ENCODE measurements around the gene PCDH15. TPM values are rescaled to one million over a fixed set of nuclear protein-coding genes. Genes with fewer than 3 reads are reported as not detected.

The PCDH15 gene
- total RNA-seq, 4 donors from 2014 or later: not detected

DNA sequence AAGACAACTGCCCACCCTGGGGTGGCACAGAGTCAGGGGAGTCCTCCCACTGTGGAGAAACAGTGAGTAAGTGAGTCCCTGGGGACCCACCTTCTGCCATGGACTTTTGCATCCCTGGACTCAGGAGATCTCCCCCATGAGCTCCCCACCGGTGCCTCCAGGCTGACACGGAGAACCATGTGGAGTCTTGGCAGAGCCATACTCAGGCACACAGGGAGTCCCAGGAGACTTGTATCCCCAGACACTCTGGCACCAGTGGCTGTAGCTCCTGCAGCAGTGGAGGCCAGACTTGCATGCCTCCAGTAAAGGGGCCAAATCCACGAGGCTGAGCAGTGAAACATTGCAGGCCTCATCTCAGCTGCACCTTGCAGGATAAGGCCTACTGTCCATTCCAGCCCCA, 791.4 kb downstream of the PCDH15 start:
- Histone ChIP-seq H3K9me3 (peaks cover 0 to 5% (median 0%) of the 10 kb centered on the region in 4 donors), H3K36me3 (no peaks in the 10 kb centered on the region), H3K27ac (no peak overlapping the region), H3K27me3 (no peaks in the 10 kb centered on the region), H3K4me1 (no peaks in the 10 kb centered on the region), H3K4me3 (no peak overlapping the region)
- 93 to 95% methylated on average over 3 of the region's 3 CpGs for WGBS, 2 donors
- no peak for DNase-seq (ENCODE audit: low spot score in 2 of 2)
- TF ChIP-seq, protein P1, sequence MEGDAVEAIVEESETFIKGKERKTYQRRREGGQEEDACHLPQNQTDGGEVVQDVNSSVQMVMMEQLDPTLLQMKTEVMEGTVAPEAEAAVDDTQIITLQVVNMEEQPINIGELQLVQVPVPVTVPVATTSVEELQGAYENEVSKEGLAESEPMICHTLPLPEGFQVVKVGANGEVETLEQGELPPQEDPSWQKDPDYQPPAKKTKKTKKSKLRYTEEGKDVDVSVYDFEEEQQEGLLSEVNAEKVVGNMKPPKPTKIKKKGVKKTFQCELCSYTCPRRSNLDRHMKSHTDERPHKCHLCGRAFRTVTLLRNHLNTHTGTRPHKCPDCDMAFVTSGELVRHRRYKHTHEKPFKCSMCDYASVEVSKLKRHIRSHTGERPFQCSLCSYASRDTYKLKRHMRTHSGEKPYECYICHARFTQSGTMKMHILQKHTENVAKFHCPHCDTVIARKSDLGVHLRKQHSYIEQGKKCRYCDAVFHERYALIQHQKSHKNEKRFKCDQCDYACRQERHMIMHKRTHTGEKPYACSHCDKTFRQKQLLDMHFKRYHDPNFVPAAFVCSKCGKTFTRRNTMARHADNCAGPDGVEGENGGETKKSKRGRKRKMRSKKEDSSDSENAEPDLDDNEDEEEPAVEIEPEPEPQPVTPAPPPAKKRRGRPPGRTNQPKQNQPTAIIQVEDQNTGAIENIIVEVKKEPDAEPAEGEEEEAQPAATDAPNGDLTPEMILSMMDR (IDR thresholded peaks at IDR 0.05): no peak
- no peak for TF ChIP-seq POLR2A (IDR thresholded peaks at IDR 0.05)
- no peak for TF ChIP-seq EP300 (IDR thresholded peaks at IDR 0.05)

DNA sequence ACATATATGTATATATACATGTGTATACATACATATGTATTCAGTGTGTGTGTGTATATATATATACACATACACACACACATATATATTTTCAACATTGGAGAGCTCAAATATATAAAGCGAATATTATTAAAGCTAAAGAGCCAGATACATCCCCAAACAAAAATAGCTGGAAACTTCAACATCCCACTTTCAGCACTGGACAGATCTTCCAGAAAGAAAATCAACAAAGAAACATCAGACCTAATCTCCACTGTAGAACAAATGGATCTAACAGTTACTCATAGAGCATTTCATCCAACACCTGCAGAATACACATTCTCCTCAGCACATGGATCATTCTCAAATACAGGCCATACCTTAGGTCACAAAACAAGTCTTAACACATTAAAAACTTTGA, 799.0 kb downstream of the PCDH15 start:
- 91 to 96% methylated on average over 1 of the region's 1 CpG for WGBS, 2 donors

DNA sequence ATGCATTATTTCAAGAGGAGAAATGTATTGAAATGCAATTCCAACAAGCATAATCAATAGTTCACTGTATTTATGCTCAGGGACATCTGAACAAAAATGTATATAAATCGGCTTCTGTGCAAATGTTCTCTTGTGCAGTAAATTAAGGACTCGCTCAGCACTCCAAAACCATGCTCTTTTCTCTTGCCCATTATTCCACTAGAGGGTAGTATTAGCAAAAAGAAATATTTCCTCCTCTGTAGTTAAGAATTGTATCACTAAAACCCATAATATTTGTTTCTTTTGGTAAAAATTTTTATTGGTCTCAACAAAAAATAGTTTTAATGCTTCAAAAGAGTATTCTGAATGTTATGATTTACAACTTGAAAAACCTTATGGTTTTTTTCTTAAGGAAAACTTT, 803.1 kb downstream of the PCDH15 start:
- TF ChIP-seq EP300 (IDR thresholded peaks at IDR 0.05) (no peak), POLR2A (IDR thresholded peaks at IDR 0.05) (no peak)
- TF ChIP-seq, protein P1 (IDR thresholded peaks at IDR 0.05): peak in 2 of 5 experiments; percentile 8 to 31
- no peaks in the 10 kb centered on the region for H3K36me3 ChIP-seq
- no peaks in the 10 kb centered on the region for H3K4me1 ChIP-seq
- H3K27me3 ChIP-seq: no peaks in the 10 kb centered on the region
- no peaks in the 10 kb centered on the region for H3K9me3 ChIP-seq
- H3K27ac ChIP-seq: no peak overlapping the region
- no peak overlapping the region for H3K4me3 ChIP-seq
- DNase-seq (ENCODE audit: low spot score in 2 of 2): no peak
- 31 to 35% methylated on average over 2 of the region's 2 CpGs for WGBS, 2 donors

More for the DNA sequence above, 799.0 kb downstream of the PCDH15 start:
- Histone ChIP-seq H3K9me3 (no peaks in the 10 kb centered on the region), H3K4me1 (no peaks in the 10 kb centered on the region), H3K27ac (no peak overlapping the region), H3K27me3 (no peaks in the 10 kb centered on the region), H3K36me3 (no peaks in the 10 kb centered on the region), H3K4me3 (no peak overlapping the region)
- no peak for TF ChIP-seq EP300 (IDR thresholded peaks at IDR 0.05)
- no peak for TF ChIP-seq POLR2A (IDR thresholded peaks at IDR 0.05)
- TF ChIP-seq, protein P1 (IDR thresholded peaks at IDR 0.05): no peak
- DNase-seq (ENCODE audit: low spot score in 2 of 2): no peak

DNA sequence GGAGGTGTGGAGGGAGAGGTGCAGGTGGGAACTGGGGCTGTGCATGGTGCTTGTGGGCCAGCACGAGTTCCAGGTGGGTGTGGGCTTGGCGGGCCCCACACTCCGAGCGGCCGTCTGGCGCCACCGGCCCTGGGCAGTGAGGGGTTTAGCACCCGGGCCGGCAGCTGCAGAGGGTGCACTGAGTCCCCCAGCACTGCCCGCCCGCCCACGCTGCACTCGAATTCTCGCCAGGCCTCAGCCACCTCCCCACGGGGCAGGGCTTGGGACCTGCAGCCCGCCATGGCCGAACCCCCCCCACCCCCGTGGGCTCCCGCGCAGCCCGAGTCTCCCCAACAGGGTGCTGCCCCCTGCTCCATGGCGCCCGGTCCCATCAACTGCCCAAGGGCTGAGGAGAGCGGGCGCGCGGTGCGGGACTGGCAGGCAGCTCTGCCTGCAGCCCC, 810.2 kb downstream of the PCDH15 start:
- Histone ChIP-seq H3K9me3 (peaks cover 0 to 12% (median 0%) of the 10 kb centered on the region in 4 donors), H3K27me3 (no peaks in the 10 kb centered on the region), H3K36me3 (no peaks in the 10 kb centered on the region), H3K27ac (no peak overlapping the region), H3K4me3 (no peak overlapping the region), H3K4me1 (no peaks in the 10 kb centered on the region)
- WGBS, 2 donors: 90 to 91% methylated on average over 10 to 13 of the region's 28 CpGs
- no peak for DNase-seq (ENCODE audit: low spot score in 2 of 2)
- TF ChIP-seq, protein P1 (IDR thresholded peaks at IDR 0.05): no peak
- TF ChIP-seq POLR2A (IDR thresholded peaks at IDR 0.05) (no peak), EP300 (IDR thresholded peaks at IDR 0.05) (no peak)

DNA sequence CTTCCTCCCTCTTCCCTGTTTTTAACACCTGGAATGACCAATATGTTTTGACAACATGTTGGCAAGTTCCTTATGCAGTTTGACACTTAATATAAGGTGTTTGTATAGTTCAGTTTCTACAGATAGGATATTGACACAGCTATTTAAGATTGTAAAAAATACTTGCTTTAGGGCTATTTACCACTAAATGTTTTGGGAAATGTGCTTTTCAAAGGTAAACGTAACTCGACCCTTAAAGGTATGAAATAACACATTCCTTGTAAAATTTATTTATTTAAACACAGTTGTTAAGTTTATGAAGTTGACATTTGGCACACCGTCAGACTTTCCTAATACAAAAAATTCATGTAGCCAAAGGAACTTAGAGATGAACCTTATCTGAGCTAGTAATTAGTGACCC, 817.6 kb downstream of the PCDH15 start:
- H3K9me3 ChIP-seq: no peaks in the 10 kb centered on the region
- H3K27me3 ChIP-seq: no peaks in the 10 kb centered on the region
- TF ChIP-seq, protein P1 (IDR thresholded peaks at IDR 0.05): no peak
- TF ChIP-seq EP300 (IDR thresholded peaks at IDR 0.05) (no peak), POLR2A (IDR thresholded peaks at IDR 0.05) (no peak)
- H3K27ac ChIP-seq: no peak overlapping the region
- WGBS, 2 donors: 56 to 72% methylated on average over 3 of the region's 3 CpGs
- no peak for DNase-seq (ENCODE audit: low spot score in 2 of 2)
- H3K36me3 ChIP-seq: no peaks in the 10 kb centered on the region
- no peak overlapping the region for H3K4me3 ChIP-seq
- H3K4me1 ChIP-seq: no peaks in the 10 kb centered on the region
